Measurements from ENCODE around the gene MYH13.

MYH13 gene

GRCh38 chr17:10280068-10280467 lies 92.7 kb downstream of the MYH13 start:
- TF ChIP-seq CTCF (IDR thresholded peaks at IDR 0.05; ENCODE audit: control insufficient read depth, extremely low read depth, insufficient read depth) = no peak
- no peak for DNase-seq (ENCODE audit: low read depth)

GRCh38 chr17:10278218-10278617 lies 94.6 kb downstream of the MYH13 start:
- no peak for DNase-seq (ENCODE audit: low read depth)
- H3K4me3 ChIP-seq (ENCODE audit: low read depth, low read length) = no peak overlapping the region
- TF ChIP-seq CTCF (IDR thresholded peaks at IDR 0.05; ENCODE audit: control insufficient read depth, extremely low read depth, insufficient read depth) = no peak

More at GRCh38 chr17:10280068-10280467, 92.7 kb downstream of the MYH13 start:
- no peak overlapping the region for H3K4me3 ChIP-seq (ENCODE audit: low read depth, low read length)

GRCh38 chr17:10276436-10276835 lies 96.4 kb downstream of the MYH13 start:
- no peak for DNase-seq (ENCODE audit: low read depth)
- H3K4me3 ChIP-seq (ENCODE audit: low read depth, low read length) = no peak overlapping the region
- TF ChIP-seq CTCF (IDR thresholded peaks at IDR 0.05; ENCODE audit: control insufficient read depth, extremely low read depth, insufficient read depth) = no peak

GRCh38 chr17:10275418-10275817 lies 97.4 kb downstream of the MYH13 start:
- no peak overlapping the region for H3K4me3 ChIP-seq (ENCODE audit: low read depth, low read length)
- TF ChIP-seq CTCF (IDR thresholded peaks at IDR 0.05; ENCODE audit: control insufficient read depth, extremely low read depth, insufficient read depth) = no peak
- no peak for DNase-seq (ENCODE audit: low read depth)

- TF ChIP-seq CTCF (IDR thresholded peaks at IDR 0.05; ENCODE audit: control insufficient read depth, extremely low read depth, insufficient read depth) = no peak
- DNase-seq (ENCODE audit: low read depth) = no peak
- H3K4me3 ChIP-seq (ENCODE audit: low read depth, low read length) = no peak overlapping the region
Observed at GRCh38 chr17:10271106-10271562, 101.7 kb downstream of the MYH13 start.

GRCh38 chr17:10270258-10270657 lies 102.5 kb downstream of the MYH13 start:
- DNase-seq (ENCODE audit: low read depth) = no peak
- no peak overlapping the region for H3K4me3 ChIP-seq (ENCODE audit: low read depth, low read length)
- no peak for TF ChIP-seq CTCF (IDR thresholded peaks at IDR 0.05; ENCODE audit: control insufficient read depth, extremely low read depth, insufficient read depth)

- no peak for TF ChIP-seq CTCF (IDR thresholded peaks at IDR 0.05; ENCODE audit: control insufficient read depth, extremely low read depth, insufficient read depth)
- H3K4me3 ChIP-seq (ENCODE audit: low read depth, low read length) = no peak overlapping the region
- DNase-seq (ENCODE audit: low read depth) = no peak
Observed at GRCh38 chr17:10268005-10268404, 104.8 kb downstream of the MYH13 start.
